IMR-90 (cell line): ENCODE results near the gene GRAMD1A.

Experiments used
- BHLHE40 ChIP-seq: fragments of 150-350 bp; IDR thresholded peaks from 2 replicates; pipeline ENCODE4 v1.6.1; 2016; ENCODE audit warnings: mild to moderate bottlenecking, low read depth, low read length
- CTCF ChIP-seq: conservative IDR thresholded peaks from 2 replicates; pipeline ENCODE4 v1.5.1; 2012; ENCODE audit warnings: mild to moderate bottlenecking, low read depth, low read length, improper control_type of control experiment
- FOS ChIP-seq: fragments of 150-350 bp; IDR thresholded peaks from 2 replicates; pipeline ENCODE4 v1.6.1; 2016; ENCODE audit warnings: low read depth, low read length
- POLR2A ChIP-seq: IDR thresholded peaks from 2 replicates; pipeline ENCODE4 v1.6.1; 2012; ENCODE audit warnings: mild to moderate bottlenecking, low read depth, low read length

DNA sequence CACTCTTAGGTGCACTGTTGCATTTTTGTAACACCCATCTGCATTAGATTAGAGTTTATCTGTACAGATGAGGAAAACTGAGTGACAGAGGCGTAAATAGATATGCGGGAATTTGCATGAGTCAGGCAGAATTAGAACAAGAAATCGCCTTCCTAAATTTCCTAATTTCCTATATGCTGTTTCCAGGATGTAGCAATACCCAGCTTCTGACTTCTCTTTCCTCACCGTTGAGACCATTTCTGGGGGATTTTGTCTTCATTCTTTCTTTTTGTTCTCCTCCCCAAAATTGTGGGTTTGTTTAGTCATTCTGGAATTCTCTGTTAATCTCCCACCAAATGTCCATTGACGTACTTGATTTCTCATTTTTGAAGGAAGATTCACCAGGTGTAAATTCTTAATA lies 25.5 kb upstream of the GRAMD1A start:
- TF ChIP-seq CTCF (no peak), POLR2A (no peak), BHLHE40 (no peak), FOS (no peak)
